Jurkat, Clone E6-1 (cell line): ENCODE data around the gene TRIM63.
A peak's percentile ranks its signal among the peaks of the same experiment; 100 is the strongest.

Experiments
- DNase-seq: peaks from one replicate; pipeline ENCODE4 v3.0.0-alpha.2; 2011; ENCODE audit warnings: low read depth, low spot score
- H3K4me3 ChIP-seq: 2 replicates; pipeline ENCODE4 v1.5.1; 2011; ENCODE audit warnings: mild to moderate bottlenecking, low read length, control low read depth, moderate library complexity

TRIM63 gene

DNA sequence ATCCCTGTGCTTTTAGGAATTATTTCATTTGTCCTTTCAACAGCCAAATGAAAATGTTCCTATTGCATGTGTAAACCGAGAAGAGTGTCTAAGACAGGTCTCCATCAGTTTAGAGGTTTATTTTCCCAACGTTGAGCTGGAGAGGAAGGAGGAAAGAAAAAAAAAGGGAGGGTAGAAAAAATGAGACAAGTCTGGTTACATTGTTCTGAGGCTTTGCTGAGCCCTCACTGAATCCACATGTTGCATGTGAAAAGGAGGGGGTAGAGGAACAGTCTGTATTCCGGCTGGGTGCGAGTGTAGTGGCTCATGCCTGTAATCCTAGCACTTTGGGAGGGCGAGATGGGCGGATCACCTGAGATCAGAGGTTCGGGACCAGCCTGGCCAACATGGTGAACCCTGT lies 25.0 kb upstream of the TRIM63 start:
- DNase-seq: no peak
- no peak overlapping the region for H3K4me3 ChIP-seq

DNA sequence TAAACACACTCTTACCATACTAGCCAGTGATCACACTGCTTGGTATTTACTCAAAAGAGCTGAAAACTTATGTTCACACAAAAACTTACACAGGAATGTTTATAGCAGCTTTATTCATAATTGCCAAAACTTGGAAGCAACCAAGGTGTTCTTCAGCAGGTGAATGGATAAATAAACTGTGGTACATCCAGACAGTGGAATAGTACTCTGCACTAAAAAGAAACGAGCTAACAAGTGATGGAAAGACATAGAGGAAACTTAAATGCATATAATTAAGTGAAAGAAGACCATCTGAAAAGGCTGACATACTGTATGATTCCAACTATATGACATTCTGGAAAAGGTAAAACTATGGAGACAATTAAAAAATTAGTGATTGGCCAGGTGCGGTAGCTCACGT lies 23.5 kb upstream of the TRIM63 start:
- no peak for DNase-seq

DNA sequence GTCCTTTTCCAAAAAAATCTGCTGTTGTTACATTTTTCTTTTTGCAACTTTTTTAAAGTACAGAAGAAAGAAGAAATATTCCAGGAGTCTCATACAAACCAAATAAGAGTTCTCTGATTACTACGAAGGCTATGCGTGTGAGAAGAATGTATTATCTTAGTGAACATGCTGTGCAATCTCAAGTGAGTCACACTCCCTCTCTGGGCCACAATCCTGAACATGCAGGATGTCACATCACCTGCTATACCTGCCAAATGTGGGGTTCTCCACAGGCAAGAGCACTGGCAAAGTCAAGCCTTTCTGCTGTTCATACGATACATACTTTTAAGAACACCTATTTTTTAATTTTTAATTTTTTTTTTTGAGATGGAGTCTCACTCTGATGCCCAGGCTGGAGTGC lies 21.7 kb upstream of the TRIM63 start:
- DNase-seq: no peak
- H3K4me3 ChIP-seq: no peak overlapping the region

More for the DNA sequence above, 23.5 kb upstream of the TRIM63 start:
- H3K4me3 ChIP-seq: no peak overlapping the region

DNA sequence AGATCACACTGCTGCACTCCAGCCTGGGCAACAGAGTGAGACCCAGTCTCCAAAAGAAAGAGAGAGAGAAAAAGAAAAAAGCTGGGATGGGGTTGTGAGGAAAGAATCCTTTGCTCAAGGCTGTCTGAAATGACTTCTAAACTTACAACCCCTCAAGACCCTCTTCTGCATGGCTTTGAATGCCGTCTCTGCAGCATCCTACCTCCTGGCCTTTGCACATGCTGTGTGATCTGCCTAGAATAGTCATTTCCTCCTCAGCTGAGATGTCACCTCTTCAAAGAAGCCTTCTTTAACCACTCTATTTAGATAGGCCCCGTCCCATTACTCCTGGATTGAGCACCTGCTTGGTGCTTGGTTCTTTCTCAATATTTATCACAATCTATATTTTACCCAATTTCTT lies 17.4 kb upstream of the TRIM63 start:
- no peak for DNase-seq
- H3K4me3 ChIP-seq: no peak overlapping the region

DNA sequence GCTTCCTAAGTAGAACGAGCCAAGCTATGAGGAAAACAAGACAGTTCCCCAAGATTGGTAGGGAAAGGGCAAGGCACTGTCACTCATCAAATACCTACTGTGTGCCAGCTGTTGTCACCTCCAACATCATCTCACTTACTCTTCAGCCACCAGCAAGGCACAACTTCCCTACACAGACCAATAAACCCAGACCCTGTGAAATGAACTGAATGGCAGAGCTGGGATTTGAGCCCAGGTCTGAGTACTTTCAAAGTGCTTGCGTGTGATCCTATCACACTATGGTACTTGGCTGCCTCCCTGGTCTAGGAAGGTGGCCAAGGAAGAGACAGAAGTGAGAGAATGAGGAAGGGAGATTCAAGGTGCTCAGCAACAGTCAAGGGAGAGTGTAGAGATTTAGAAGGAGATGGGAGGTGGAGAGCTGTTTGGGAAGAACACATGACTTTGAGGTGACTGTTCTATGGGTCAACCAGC lies 16.7 kb upstream of the TRIM63 start:
- no peak for DNase-seq
- H3K4me3 ChIP-seq: no peak overlapping the region

DNA sequence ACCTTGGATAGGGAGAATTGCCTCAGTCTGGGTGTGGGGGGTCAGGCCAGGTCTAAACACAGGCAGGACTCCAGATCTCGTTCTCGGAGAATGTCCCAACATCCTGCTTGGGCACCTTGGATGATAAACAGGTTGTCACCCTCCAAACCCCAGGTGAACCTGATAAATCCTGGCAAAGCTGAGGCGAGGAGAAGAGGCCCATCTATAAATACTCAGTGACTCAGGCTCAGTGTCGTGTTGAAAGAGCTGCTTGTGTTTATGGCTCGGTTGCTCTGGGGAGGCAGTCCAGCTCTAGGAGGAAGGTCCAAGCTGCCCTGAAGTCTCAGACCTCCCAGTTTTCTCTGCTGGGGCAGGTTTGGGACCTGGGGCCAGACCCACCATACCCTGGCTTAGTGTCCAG lies 15.8 kb upstream of the TRIM63 start:
- no peak for DNase-seq
- no peak overlapping the region for H3K4me3 ChIP-seq

DNA sequence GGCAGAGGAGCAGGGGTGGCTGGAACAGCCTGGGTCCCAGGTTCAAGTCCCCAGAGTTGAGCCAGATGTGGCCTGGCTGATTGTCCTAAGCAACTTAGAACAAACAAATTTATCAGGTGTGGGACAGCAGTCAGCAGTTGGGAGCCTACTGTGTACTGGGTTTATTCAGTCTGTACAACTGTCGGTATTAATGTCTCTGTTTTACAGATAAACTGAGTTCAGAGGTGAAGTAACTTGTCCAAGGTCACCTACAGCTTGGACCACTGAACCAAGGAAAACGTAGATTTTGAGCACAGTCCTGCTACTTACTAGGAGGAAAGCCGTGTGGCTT lies 14.6 kb upstream of the TRIM63 start:
- no peak overlapping the region for H3K4me3 ChIP-seq
- DNase-seq: no peak

DNA sequence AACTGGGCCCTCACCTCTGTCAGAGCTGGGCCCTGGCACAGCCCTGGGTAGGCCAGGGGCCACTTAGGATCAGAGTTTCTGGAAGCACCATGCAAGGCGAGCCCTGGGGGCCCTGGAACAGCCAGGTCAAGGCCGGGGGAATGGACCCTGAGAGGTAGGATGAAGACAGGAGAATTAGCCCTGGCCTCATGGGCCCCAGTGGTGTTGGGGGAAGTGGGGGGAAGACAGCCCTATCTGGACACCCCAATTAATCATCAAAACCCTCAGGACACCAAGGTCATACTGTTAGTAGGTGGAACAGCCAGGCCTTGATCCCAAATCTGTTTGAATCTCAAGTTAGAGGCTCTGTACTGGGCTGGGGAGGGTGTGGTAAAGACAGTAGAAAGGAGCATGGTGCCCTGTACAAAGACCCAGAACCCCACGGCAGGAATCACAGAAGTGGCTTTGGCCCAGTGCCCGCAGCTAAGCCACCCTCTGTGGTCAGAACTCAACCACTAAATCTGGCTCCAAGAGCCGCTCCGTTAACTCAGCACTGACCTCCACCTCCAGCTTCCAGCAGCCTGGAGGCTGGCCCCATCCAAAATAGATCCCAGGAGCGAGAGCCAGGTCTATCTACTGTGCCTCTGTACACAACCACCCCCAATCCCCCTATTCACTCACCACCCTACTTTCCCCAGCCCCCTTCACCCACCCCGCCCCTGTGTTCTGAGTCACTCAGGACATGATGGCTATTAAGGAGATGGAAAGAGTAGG lies 14.0 kb upstream of the TRIM63 start:
- no peak overlapping the region for H3K4me3 ChIP-seq
- DNase-seq: no peak

DNA sequence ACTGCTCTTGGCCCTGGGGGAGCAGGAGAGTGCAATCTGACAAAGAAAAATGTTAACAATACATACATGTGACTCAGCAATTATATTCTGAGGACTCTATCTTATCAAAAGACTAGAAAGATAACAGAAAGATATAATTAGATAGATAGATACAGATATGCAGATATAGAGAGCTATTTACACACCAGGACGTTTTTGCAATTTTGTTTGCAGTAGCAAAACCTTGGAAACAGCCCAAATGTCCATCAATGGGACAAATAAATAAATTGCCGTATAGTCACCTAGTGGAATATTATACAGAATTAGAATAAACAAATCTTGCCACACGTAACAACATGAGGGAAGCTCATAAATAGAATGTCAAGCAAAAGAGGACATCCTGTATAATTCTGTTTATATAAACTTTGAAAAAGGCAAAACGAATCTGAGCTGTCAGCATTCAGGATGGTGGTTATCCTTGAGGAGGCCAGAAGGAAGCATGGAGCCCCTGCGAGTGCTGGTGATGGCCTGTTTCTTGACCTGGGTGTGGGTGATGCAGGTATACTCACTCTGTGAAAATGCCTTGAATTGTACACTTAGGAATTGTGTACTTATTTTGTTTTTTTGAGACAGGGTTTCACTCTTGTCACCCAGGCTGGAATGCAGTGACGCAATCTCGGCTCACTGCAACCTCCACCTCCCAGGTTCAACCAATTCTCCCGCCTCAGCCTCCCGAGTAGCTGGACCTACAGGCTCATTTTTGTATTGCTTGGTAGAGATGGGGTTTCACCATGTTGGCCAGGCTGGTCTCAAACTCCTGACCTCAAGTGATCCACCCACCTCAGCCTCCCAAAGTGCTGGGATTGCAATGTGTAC lies 12.8 kb upstream of the TRIM63 start:
- no peak for DNase-seq
- no peak overlapping the region for H3K4me3 ChIP-seq

DNA sequence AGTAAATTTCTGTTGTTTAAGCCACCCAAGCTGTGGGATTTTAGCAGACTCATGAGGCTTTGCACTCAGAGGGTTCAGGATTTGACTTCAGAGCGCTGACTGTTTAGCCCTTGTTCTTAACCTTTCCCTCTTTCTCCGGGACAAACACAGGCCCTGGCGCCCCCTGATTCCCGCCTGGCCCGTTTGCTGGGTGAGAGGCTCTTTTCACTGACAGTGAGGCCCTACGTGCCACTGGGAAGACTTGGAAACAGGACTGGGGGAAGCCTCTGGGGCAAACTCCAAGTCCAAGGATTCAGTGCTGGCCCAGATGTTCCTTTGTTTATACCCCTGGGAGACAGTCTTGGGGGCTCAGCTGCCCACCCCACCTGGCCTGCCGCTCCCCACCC lies 11.7 kb upstream of the TRIM63 start:
- DNase-seq: no peak

DNA sequence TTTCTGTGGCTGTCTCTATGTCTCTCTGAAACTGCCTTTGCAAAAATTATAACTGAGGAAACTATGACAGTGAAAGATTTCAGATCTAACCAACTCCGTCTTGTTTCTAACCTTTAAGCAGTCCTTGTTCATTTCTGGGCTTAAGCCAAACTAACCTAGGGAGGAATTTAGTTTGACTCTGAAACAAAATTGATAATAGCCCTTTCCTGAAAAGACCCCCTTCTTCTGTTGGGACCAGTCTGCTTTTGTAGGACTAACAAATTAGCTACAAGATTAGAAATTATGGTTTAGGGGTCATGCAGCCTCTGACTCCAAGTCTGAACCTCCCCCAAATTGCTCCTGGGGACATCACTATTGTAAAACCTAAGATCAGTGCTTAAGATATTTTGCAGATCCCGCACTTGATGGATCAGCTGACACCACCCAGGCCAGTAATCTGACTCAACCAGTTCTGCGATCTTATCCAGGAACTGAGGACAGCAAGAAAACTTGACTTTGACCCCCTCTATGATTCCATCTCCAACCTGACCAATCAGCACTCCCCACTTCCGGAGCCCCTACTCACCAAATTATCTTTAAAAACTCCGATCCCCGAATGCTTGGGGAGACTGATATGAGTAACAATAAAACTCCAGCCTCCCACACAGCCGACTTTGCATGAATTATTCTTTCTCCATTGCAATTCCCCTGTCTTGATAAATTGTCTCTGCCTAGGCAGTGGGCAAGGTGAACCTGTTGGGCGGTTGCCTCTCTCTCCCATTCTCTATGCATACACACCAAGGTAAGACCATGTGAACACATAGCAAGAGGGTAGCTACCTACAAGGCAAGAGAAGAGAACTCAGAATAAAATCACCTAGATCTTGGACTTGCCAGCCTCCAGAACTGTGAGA lies 11.1 kb upstream of the TRIM63 start:
- no peak for DNase-seq
- H3K4me3 ChIP-seq: no peak overlapping the region

More for the DNA sequence above, 11.7 kb upstream of the TRIM63 start:
- no peak overlapping the region for H3K4me3 ChIP-seq

DNA sequence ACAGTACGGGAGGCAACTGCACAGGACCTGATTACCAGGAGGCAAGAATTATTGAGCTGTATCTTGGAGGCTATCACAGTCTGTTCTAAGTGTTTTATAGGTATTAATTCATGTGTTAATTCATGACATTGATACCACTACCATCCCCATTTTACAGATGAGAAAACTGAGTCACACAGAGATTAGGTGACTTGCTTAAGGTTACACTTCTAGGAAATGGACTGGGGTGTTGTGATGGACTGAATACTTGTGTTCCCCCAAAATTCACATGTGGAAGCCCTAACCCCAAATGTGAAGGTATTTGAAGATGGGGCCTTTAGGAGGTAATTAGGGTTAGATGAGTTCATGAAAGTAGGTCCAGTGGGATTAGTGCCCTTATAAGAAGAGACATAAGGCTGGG lies 10.1 kb upstream of the TRIM63 start:
- DNase-seq: no peak
- H3K4me3 ChIP-seq: no peak overlapping the region

DNA sequence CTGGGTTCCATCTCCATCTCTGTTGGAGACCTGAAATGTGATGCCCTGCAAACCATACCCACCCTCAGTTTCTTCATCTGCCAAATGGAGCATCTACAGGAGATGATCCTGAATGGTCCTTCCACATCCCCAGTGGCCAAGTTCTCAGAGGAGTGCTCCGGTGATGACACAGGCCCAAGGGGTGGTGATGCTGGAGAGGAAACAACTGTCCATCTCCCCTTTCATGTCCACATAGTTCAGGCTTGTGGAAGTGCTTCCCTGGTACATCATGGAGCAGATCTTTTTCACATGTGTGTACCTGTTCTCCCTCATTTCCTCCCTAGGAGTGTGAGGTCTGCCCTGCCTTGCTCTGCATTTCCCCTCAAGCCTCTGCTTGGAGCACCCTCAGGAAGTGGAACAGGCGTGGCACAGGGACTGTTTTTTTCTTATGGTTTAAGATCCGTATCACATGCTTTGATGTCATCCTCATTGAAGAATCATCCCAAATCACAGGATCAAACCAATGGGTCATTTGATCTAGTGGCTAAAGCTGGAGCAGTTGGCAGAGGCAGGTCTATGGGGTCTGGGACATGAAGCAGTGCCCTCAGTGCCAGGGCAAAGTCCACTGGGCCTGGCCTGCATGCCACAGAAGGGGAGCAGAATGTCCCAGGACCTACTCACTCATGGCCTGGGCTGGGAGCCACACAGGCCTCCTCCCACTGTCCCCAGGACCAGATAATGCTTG lies 8.2 kb upstream of the TRIM63 start:
- peak; percentile 6 for DNase-seq
- H3K4me3 ChIP-seq: no peak overlapping the region

DNA sequence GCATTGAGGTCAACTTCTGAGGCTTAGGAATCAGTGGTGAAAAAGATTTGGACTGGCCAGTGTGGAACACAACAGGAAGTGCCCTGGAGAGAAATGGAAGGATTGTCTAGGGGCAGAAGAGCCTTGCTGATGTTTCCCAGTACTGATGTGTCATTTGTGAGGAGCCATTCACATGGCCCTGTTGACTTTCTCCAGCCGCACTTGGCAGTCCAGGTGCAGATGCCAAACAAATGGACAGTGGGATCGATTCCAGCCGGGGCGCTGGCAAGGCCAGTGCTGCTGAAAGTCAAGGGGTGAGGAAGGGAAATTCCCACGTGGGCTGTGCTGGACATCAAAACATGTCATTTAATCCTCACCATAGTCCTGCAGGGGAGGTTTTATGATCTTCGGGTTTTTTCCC lies 4.9 kb upstream of the TRIM63 start:
- no peak for DNase-seq
- H3K4me3 ChIP-seq: no peak overlapping the region

DNA sequence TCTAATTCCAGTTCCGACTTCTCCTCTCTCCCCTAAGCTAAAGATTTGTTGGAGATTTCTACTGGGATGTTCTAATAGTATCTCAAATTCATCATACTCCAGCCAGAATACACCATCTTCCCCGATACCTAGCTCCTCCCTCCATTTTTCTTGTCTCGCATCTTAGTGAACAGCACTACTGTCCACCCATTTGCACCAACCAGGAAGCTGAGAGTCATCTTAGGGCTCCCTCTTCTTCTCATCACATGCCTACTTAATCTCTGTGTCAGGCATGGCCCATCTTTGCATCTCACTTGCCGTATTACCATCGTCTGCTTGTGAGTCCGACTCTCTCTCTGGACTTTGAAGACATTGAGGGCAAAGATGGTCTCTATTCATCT lies 3.5 kb upstream of the TRIM63 start:
- DNase-seq: no peak
- H3K4me3 ChIP-seq: no peak overlapping the region

DNA sequence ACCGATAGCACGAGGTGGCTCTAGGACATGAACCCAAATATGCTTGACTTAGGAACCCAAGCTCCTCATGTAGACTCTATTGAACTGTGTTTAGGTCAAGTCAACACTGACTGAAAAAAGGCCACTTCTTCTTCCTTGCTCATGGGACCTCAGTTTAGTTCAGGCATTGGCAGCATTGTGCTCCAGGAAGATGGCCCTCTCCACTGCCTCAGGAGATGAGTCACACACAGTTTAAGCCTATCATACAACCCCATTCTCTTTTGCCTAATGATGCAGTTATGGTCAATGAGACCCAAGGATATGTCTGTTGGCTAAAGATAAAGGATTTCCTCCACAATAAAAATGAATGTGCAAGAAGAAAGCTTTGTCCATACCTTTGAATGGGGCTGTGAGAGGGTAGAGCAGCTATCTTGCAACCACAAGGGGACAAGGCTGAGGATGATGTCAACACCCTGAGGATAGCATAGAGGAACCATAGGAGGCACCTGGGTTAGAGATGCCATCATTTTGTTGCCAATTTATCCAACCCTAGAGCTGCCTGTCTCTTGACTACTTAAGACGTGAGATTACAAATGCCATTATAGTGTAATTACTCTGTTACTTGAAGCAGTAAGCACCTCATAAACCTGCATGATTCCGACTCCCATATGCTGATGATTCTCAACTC lies 3.0 kb upstream of the TRIM63 start:
- no peak overlapping the region for H3K4me3 ChIP-seq
- no peak for DNase-seq

DNA sequence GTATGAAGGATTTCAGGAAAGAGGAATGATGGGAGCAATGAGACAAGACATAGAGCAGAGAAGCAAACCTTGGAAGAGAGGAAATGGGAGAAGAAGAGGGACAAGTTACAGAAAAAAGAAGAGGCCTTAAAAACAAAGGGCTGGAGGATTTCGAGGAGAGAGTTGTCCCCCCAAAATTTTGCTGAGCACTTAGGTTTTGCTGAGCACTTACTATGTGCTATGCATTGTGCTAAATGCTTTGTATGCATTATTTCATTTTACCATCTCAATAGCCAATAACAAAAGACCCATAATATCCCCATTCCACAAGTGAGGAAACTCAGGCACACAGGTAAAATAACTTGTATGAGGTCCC lies 2.5 kb upstream of the TRIM63 start:
- no peak for DNase-seq
- H3K4me3 ChIP-seq: no peak overlapping the region

DNA sequence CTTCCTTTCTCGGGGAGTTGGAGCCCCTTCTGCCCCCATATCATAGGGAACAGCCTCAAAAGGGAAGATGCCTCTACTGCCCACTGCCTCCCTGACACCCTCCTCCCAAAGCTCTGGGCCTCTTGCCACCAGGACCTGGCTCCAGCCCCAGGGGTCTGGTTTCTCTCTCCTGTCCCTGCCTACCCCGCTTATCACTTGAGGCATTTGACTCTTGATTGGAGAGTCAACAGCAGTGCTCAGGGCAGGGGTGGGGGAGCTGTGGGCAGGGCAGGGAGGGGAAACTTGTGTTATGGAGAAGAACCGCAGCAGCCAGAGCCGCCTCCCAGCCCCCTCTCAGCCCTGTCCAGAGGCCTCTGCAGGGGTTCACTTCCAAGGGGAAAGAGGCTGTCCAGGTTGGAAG lies 573 bp downstream of the TRIM63 start:
- no peak for DNase-seq
- no peak overlapping the region for H3K4me3 ChIP-seq

DNA sequence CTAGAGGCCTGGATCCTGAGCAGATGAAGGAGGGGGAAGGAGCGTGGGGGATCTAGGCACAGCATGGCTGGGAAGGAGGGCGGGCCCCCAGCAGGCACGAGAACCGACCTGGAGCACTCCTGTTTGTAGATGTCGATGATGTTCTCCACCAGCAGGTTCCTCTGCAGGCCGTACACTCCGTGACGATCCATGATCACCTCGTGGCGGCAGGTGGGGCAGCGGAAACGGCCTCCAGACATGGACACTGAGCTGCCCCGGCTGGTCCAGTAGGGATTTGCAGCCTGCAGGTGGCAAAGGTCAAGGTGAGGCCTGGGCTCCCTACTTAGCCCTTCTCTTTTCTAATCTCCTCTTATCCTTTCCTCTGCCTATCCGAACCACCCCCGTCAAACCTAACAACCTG lies 1.3 kb downstream of the TRIM63 start:
- DNase-seq: no peak
- H3K4me3 ChIP-seq: no peak overlapping the region
